ENCODE results near the gene KHDRBS1.

DNA sequence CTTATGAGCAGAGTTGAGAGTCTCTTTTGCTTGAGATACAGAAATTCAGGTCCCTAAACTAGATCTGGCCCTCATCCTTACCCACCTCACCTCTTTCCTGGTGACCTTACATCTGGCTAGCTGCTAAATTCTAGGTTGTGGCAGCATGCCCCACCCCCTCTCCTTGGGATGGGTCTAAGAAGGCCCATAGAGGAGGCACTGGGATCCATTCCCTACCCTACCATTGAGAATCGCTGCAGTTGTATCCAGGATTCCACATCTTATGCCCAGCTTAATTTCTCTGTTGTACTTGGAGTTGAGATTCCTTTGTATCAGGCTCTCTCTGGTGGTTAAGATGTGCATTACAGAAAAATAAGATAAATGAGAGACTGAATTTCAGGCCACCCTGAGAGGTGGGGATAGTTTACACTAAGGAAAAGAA, 49.6 kb downstream of the KHDRBS1 start:
- TF ChIP-seq, protein P1, sequence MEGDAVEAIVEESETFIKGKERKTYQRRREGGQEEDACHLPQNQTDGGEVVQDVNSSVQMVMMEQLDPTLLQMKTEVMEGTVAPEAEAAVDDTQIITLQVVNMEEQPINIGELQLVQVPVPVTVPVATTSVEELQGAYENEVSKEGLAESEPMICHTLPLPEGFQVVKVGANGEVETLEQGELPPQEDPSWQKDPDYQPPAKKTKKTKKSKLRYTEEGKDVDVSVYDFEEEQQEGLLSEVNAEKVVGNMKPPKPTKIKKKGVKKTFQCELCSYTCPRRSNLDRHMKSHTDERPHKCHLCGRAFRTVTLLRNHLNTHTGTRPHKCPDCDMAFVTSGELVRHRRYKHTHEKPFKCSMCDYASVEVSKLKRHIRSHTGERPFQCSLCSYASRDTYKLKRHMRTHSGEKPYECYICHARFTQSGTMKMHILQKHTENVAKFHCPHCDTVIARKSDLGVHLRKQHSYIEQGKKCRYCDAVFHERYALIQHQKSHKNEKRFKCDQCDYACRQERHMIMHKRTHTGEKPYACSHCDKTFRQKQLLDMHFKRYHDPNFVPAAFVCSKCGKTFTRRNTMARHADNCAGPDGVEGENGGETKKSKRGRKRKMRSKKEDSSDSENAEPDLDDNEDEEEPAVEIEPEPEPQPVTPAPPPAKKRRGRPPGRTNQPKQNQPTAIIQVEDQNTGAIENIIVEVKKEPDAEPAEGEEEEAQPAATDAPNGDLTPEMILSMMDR (conservative IDR thresholded peaks at IDR 0.05 in 1 of 2, IDR thresholded peaks at IDR 0.05 in 1 of 2; ENCODE audit: extremely low read depth in 1 of 2, insufficient read depth in 1 of 2, low read depth in 1 of 2, low read length in 2 of 2): peak; percentile 54 to 59
- TF ChIP-seq EZH2 (IDR thresholded peaks at IDR 0.05; ENCODE audit: borderline replicate concordance, low read length): no peak
